ENCODE results near the gene OAS3. TPM values are rescaled to one million over a fixed set of nuclear protein-coding genes. Genes with fewer than 3 reads are reported as not detected.
"Not testable (repeated sequence)": the region's sequence is repeated elsewhere in the genome, so short reads cannot be mapped to it uniquely, and the experiment has no call there.

Gene OAS3
- 238 and 375 TPM in 2 replicates for total RNA-seq (2014; rRNA removed; shearing (Covaris generic))

- DNase-seq (ENCODE audit: low read depth) = peak; percentile 99
Measured at GRCh38 chr12:112937741-112938719, at the start of gene OAS3. OAS3 (plus strand) TSS chr12:112938474; CDS start chr12:112938531, 57 bp downstream.

- DNase-seq (ENCODE audit: low read depth) = peak; percentile 25
Measured at GRCh38 chr12:112891093-112892024, 46.9 kb upstream of the OAS3 start.

GRCh38 chr12:112892856-112893255, 45.4 kb upstream of the OAS3 start:
- no peak for DNase-seq (ENCODE audit: low read depth)

GRCh38 chr12:112894128-112894527, 44.1 kb upstream of the OAS3 start:
- DNase-seq (ENCODE audit: low read depth) = no peak

- DNase-seq (ENCODE audit: low read depth) = no peak
Measured at GRCh38 chr12:112898380-112898779, 39.9 kb upstream of the OAS3 start.

- peak; percentile 61 for DNase-seq (ENCODE audit: low read depth)
Measured at GRCh38 chr12:112900298-112901145, 37.8 kb upstream of the OAS3 start.

- peak; percentile 55 for DNase-seq (ENCODE audit: low read depth)
Measured at GRCh38 chr12:112901271-112901670, 37.0 kb upstream of the OAS3 start.

GRCh38 chr12:112904571-112904970, 33.7 kb upstream of the OAS3 start:
- peak; percentile 43 for DNase-seq (ENCODE audit: low read depth)

- peak; percentile 77 for DNase-seq (ENCODE audit: low read depth)
Measured at GRCh38 chr12:112905451-112906089, 32.7 kb upstream of the OAS3 start.

GRCh38 chr12:112906712-112907414, 31.4 kb upstream of the OAS3 start, which contains the start of gene OAS1:
OAS1 (plus strand) TSS chr12:112906962; CDS start chr12:112907040, 78 bp downstream.
- peak; percentile 91 for DNase-seq (ENCODE audit: low read depth)

- no peak for DNase-seq (ENCODE audit: low read depth)
Measured at GRCh38 chr12:112907415-112908157, 30.7 kb upstream of the OAS3 start.

GRCh38 chr12:112908548-112908947, 29.7 kb upstream of the OAS3 start:
- DNase-seq (ENCODE audit: low read depth) = no peak

GRCh38 chr12:112909693-112910092, 28.6 kb upstream of the OAS3 start:
- DNase-seq (ENCODE audit: low read depth) = no peak

GRCh38 chr12:112913038-112913688, 25.1 kb upstream of the OAS3 start:
- DNase-seq (ENCODE audit: low read depth) = no peak

GRCh38 chr12:112913888-112914287, 24.4 kb upstream of the OAS3 start:
- DNase-seq (ENCODE audit: low read depth) = not testable (repeated sequence)

- DNase-seq (ENCODE audit: low read depth) = peak; percentile 87
Measured at GRCh38 chr12:112916270-112916669, 22.0 kb upstream of the OAS3 start.

- DNase-seq (ENCODE audit: low read depth) = no peak
Measured at GRCh38 chr12:112919121-112919520, 19.2 kb upstream of the OAS3 start.

GRCh38 chr12:112924986-112925385, 13.3 kb upstream of the OAS3 start:
- no peak for DNase-seq (ENCODE audit: low read depth)

All from M059J (cell line).